Fibroblast of the aortic adventitia (primary cell): ENCODE results near the gene TFCP2. TPM values are rescaled to one million over a fixed set of nuclear protein-coding genes. Genes with fewer than 3 reads are reported as not detected.

ENCODE experiments used
- DNase-seq: peaks from one replicate; pipeline ENCODE4 v3.0.0-alpha.2; 2010; ENCODE audit warnings: low read depth
- H3K4me3 ChIP-seq: 2 replicates; pipeline ENCODE4 v1.5.1; 2011; ENCODE audit warnings: low read depth, mild to moderate bottlenecking, control low read depth, low read length, moderate library complexity
- total RNA-seq: library from RNA; depleted of rRNA; stranded (reverse); fragments of >200 nt; gene quantifications from 2 replicates; pipeline ENCODE4 v1.2.3, GENCODE V29; 2012; ENCODE audit warnings: low replicate concordance
- TF ChIP-seq, protein P1 (sequence below): IDR thresholded peaks from 2 replicates; pipeline ENCODE4 v1.5.1; 2011; ENCODE audit warnings: mild to moderate bottlenecking, low read length, control low read depth, inconsistent platforms; ENCODE audit not compliant: insufficient read depth

The TFCP2 gene
- total RNA-seq, 1 donor: 10.8 TPM

DNA sequence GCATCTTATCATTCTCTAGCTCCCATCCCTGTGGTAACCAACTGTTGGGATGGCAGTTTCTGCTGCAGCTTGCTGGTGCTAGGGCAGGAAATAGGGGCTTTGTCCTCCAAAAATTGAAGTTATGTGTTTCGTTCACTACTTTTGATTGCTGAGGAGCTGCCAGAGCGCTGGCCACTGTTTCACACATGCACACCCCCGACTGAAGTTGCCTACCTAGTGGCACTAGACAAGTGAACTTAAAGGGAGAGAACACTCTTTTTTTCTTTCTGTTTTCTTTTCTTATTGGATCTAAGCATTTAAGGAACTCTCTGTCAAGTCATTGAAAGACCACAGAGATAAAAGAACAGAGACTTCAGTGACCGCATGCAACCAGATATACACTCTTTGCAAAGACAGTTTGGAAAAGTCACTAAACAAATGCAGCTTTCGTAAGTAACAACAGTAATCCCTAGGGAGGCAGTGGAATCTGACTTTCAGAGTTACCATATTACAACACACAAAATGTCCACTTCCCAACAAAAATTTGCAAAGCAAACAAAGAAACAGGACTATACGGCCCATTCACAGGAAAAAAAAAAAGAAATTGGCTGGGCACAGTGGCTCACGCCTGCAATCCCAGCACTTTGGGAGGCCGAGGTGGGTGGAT lies 12.0 kb downstream of the TFCP2 start:
- peak; percentile 59 for DNase-seq
- no peak overlapping the region for H3K4me3 ChIP-seq
- TF ChIP-seq, protein P1, sequence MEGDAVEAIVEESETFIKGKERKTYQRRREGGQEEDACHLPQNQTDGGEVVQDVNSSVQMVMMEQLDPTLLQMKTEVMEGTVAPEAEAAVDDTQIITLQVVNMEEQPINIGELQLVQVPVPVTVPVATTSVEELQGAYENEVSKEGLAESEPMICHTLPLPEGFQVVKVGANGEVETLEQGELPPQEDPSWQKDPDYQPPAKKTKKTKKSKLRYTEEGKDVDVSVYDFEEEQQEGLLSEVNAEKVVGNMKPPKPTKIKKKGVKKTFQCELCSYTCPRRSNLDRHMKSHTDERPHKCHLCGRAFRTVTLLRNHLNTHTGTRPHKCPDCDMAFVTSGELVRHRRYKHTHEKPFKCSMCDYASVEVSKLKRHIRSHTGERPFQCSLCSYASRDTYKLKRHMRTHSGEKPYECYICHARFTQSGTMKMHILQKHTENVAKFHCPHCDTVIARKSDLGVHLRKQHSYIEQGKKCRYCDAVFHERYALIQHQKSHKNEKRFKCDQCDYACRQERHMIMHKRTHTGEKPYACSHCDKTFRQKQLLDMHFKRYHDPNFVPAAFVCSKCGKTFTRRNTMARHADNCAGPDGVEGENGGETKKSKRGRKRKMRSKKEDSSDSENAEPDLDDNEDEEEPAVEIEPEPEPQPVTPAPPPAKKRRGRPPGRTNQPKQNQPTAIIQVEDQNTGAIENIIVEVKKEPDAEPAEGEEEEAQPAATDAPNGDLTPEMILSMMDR: no peak

DNA sequence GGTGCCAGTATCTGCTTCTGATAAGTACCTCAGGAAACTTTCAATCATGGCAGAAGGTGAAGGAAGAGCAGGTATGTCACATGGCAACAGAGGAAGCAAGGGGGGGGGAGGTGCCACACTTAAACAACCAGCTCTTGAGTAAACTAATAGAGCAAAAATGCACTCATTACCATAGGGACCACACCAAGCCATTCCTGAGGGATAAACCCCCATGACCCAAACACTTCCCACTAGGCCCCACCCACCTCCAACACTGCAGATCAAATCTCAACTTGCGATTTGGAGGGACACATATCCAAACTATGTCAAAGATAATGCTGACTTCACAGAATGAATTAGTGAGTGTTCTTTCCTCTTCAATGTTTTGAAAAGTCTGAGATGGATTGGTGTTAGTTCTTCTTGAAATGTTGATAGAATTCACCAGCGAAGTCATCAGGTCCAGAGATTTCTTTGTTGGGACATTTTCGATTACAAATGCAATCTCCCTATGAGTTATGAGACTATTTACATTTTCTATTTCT lies 16.6 kb downstream of the TFCP2 start:
- H3K4me3 ChIP-seq: no peak overlapping the region
- no peak for DNase-seq
- TF ChIP-seq, protein P1: no peak

DNA sequence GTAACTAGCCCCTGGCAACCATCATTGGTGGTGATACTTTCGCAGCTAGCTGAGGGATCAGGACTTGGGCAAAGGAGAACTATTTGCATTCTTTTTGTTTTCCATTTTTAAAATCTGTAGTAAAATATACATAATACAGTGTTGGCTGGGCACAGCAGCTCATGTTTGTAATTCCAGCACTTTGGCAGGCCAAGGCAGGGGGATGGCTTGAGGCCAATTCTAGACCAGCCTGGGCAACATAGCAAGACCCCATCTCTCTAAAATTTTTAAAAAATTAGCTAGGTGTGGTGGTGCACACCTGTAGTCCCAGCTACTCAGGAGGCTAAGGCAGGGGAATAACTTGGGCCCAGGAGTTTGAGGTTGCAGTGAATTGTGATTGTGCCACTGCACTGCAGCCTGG lies 20.0 kb downstream of the TFCP2 start:
- no peak for DNase-seq
- TF ChIP-seq, protein P1: no peak
- H3K4me3 ChIP-seq: no peak overlapping the region

DNA sequence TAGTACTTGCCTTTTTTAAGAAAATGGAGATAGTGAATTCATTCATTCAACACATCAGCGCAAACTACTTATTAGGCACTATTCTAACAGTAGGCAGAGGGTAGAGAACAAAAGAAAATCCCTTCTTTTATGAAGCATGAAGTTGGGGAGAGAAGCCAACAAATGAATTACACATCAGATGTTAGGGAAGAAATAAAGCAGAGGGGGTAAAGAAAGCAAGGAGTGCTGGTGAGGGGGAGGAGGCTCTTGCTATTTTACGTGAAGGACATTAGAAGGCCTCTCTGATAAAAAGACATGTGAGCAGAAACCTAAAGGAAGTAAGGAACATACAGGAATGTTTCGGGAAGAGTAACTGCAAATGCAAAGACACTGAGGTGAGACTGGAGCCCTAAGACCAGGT lies 22.2 kb downstream of the TFCP2 start:
- H3K4me3 ChIP-seq: no peak overlapping the region
- TF ChIP-seq, protein P1: no peak
- no peak for DNase-seq

- no peak overlapping the region for H3K4me3 ChIP-seq
- TF ChIP-seq, protein P1: no peak
These were observed 25.6 kb downstream of the TFCP2 start for GRCh38 chr12:51147309-51147708.

DNA sequence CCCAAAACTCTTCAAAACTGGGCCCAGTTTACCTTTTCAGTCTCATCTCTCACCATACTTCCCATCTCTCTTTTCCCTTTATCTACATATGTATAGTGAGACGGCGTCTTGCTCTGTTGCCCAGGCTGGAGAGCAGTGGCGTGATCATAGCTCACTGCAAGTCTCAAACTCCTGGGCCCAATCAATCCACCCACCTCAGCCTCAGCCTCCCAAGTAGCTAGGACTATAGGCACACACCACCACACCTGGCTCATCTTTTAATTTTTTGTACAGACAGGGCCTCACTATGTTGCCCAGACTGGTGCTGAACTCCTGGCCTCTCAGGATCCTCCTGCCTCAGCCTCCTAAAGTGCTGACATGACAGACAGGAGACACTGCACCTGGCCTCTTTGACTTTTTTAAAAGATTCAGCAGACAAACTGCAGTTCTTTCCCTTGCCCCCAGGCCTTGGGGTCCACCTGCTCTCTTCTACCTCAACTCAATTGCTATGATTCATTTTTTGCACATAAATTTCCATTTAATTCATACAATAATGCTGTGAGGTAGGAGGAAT lies 33.6 kb downstream of the TFCP2 start:
- no peak for DNase-seq
- H3K4me3 ChIP-seq: no peak overlapping the region
- TF ChIP-seq, protein P1: no peak

More at GRCh38 chr12:51147309-51147708, 25.6 kb downstream of the TFCP2 start:
- no peak for DNase-seq

DNA sequence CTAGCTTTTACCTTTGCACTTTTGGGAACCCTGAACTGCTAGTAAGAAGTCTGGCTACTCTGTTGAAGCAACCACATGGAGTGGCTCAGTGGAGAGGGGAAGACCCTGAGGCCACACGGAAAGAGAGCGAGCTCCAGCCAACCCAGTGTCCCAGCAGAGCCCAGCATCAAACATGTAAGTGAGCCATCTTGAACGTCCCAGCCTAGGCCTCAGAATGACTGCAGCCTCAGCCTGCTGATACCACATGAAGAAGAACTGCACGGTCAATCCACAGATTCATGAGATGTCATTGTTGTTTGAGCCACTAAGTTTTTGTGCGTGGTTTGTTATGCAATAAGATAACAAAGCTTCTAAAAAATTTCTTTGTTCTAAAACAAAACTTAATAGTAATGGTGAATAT lies 40.2 kb downstream of the TFCP2 start:
- TF ChIP-seq, protein P1: no peak
- H3K4me3 ChIP-seq: no peak overlapping the region
- no peak for DNase-seq
